Mucosa of stomach (tissue), 1 donor: ENCODE results near the gene PRAMEF6.
"Not testable (repeated sequence)": the region's sequence is repeated elsewhere in the genome, so short reads cannot be mapped to it uniquely, and the experiment has no call there.

ENCODE experiments used
- H3K27me3 ChIP-seq: one replicate; pipeline ENCODE4 v1.7.0; 2013; ENCODE audit warnings: mild to moderate bottlenecking, low read length; ENCODE audit not compliant: control insufficient read depth, insufficient read depth
- H3K36me3 ChIP-seq: one replicate; pipeline ENCODE4 v1.7.0; 2013; ENCODE audit warnings: low read length; ENCODE audit not compliant: control insufficient read depth, insufficient read depth
- H3K4me1 ChIP-seq: one replicate; pipeline ENCODE4 v1.7.0; 2013; ENCODE audit warnings: mild to moderate bottlenecking, low read length; ENCODE audit not compliant: control insufficient read depth, insufficient read depth
- H3K4me3 ChIP-seq: one replicate; pipeline ENCODE4 v1.7.0; 2013; ENCODE audit warnings: low read length
- H3K9ac ChIP-seq: one replicate; pipeline ENCODE4 v1.7.0; 2013; ENCODE audit warnings: mild to moderate bottlenecking, low read length, moderate library complexity
- H3K9me3 ChIP-seq: one replicate; pipeline ENCODE4 v1.7.0; 2013; ENCODE audit warnings: mild to moderate bottlenecking, low read length, moderate library complexity; ENCODE audit not compliant: control insufficient read depth
- donor health status: Pancreatic carcinoma.

PRAMEF6 gene

GRCh38 chr1:12947480-12947879, at the start of gene PRAMEF6:
PRAMEF6 (minus strand) TSS chr1:12947580; CDS start chr1:12942518, 5,062 bp downstream.
- H3K27me3 ChIP-seq, H3K9me3 ChIP-seq, H3K4me1 ChIP-seq, H3K36me3 ChIP-seq, H3K9ac ChIP-seq, H3K4me3 ChIP-seq: not testable (repeated sequence)

- not testable (repeated sequence) for H3K4me3 ChIP-seq, H3K36me3 ChIP-seq, H3K9me3 ChIP-seq, H3K4me1 ChIP-seq, H3K9ac ChIP-seq, H3K27me3 ChIP-seq
These were observed 23.0 kb downstream of the PRAMEF6 start for GRCh38 chr1:12924368-12924767.

GRCh38 chr1:12921749-12922148, 25.6 kb downstream of the PRAMEF6 start:
- not testable (repeated sequence) for H3K4me3 ChIP-seq, H3K4me1 ChIP-seq, H3K36me3 ChIP-seq, H3K27me3 ChIP-seq, H3K9me3 ChIP-seq, H3K9ac ChIP-seq

- H3K9ac ChIP-seq, H3K36me3 ChIP-seq, H3K9me3 ChIP-seq, H3K27me3 ChIP-seq, H3K4me1 ChIP-seq, H3K4me3 ChIP-seq: not testable (repeated sequence)
These were observed 31.1 kb downstream of the PRAMEF6 start, which contains the start of gene PRAMEF7 for GRCh38 chr1:12916310-12916709. PRAMEF7 (plus strand) TSS chr1:12916610; CDS start chr1:12917693, 1,083 bp downstream.

- H3K4me1 ChIP-seq, H3K4me3 ChIP-seq, H3K36me3 ChIP-seq, H3K9me3 ChIP-seq, H3K9ac ChIP-seq, H3K27me3 ChIP-seq: not testable (repeated sequence)
These were observed 43.4 kb downstream of the PRAMEF6 start for GRCh38 chr1:12903793-12904572.

- not testable (repeated sequence) for H3K9ac ChIP-seq, H3K27me3 ChIP-seq, H3K36me3 ChIP-seq, H3K4me3 ChIP-seq, H3K4me1 ChIP-seq, H3K9me3 ChIP-seq
These were observed 48.2 kb downstream of the PRAMEF6 start for GRCh38 chr1:12899186-12899585.

GRCh38 chr1:12898170-12898569, 49.2 kb downstream of the PRAMEF6 start, which contains the start of gene PRAMEF10:
PRAMEF10 (minus strand) TSS chr1:12898270; CDS start chr1:12895847, 2,423 bp downstream.
- not testable (repeated sequence) for H3K4me3 ChIP-seq, H3K9ac ChIP-seq, H3K27me3 ChIP-seq, H3K36me3 ChIP-seq, H3K4me1 ChIP-seq, H3K9me3 ChIP-seq
